GM19240 (cell line): ENCODE results near the gene P2RY12.

Experiments
- DNase-seq: peaks from one replicate; pipeline ENCODE4 v3.0.0; 2011; ENCODE audit warnings: low spot score; ENCODE audit not compliant: insufficient read length

The P2RY12 gene

DNA sequence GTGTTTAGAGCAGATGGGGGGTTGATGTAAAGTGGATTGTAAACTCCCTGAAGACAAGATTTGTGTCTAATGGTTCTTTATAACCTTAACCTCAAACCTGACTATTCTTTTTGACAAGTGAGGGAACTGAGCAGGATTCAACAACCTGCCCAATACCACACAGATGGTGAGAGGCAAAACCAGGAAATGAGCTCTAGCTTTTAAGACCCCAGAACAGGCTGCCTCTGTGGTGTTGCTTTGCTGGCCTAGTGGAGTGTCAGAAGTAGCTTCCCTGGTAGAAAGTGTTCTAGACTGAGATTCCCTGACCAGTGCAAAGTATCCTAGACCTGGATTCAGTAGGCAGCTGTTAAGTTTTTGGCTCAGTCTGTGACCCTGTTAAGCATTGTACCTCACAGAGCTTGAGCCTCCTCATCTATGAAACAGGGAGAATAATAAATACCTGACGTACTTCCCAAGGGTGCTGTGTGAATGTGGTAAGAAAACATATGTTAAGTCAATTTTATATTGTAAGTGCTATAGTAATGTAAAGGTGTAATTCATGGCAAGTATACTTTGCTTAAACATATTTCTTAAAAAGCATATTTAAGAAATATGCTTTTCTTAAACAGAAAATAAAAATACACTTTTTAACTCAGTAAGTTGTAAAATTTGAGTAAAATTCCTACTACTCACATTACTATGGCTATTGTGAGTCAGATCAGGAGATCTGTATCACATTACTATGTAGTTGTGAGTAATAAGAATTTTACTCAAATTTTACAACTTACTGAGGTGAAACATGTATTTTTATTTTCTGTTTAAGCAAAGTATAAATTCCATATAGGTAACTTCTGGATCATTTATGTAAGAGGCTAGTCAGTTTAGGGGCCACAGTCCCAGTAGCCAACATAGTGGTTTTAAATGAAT is 76.7 kb downstream of the P2RY12 start:
- DNase-seq, result no peak

DNA sequence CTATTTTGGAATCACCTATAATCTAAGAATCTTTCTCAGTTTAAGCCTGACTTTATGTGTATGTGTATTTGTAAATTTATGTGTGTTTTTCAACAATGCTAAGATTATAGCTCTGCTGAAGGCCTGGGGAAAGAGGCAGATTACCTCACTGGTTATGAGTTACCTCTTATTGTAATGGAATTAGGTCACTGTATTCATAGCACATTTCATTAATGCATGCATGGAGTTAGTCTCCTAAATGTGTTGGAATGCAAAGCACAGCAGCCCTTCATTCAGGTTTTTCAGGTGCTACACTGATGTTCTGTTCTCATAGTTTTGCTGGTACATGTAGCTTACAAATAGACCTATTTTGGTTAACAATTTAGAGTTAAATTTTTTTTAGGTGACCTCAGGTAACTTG is 77.4 kb downstream of the P2RY12 start:
- DNase-seq, result no peak

DNA sequence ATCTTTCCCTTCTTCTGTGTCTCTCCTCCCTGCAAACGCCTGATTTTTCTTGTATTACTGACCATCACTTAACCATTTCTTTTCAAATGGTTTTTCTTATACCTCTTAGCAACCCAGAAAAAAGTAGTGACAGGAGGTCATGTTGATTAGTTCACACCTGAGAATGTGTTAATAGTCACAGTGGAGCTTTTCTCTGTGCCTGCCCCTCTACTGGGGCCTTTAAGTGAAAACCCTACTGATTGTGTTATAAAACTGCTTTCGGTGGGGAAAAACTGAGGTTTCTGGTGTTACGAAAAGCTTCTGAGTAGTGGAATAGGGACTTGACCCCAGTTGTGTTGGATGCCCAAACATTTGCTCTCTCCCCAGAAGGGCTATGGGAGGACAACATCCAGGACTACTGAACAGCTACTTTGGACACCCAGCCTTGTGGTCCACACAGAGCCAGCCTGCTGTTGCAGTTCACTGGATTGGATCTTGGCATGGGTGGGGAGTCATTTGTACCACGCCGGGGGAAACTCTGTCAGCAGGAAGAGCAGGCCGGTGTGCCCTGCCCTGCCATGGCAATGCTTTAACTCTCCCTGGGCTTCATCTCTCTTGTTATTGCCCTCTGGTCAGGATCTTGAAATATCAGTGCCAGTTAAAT is 78.3 kb downstream of the P2RY12 start:
- no peak for DNase-seq

- DNase-seq, result no peak
Measured at GRCh38 chr3:151305775-151306151, 78.8 kb downstream of the P2RY12 start.

- DNase-seq, result no peak
Measured at GRCh38 chr3:151305060-151305774, 79.3 kb downstream of the P2RY12 start.

GRCh38 chr3:151303751-151304150 is 80.8 kb downstream of the P2RY12 start:
- no peak for DNase-seq

DNA sequence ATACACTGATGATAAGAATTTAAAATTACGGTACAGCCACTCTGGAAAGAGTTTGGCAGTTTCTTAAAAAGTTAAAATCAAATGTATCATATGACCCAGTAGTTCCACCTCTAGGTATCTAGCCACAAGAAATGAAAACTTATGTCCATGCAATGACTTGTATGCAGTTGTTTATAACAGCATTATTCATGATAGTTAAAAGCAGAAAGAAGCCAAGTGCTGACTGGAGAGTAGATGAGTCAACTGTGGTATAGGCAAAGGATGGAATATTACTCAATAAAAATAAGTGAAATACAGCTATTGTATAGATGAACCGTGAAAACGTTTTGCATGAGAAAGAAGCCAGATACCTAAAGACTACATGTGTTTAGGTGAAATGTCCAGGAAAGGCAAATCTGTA is 82.8 kb downstream of the P2RY12 start:
- no peak for DNase-seq

DNA sequence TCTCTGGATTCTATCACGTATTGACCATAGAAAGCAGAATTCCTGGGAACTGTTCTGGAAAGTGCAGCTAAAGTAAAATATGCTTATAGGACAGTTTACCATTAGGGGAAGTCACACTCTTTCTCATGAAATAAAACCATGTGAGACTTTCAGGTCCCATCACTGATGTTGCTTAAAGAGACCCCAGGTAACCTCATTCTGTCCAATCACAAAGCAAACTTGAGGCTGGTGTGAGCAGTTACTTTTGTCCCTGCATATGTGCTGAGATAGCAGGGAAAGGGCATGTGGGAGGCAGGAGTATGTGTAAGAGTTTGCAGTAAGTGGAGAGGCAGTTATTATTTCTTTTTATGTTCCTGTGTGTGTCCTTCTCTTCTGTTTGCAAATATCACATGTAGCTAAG is 84.0 kb downstream of the P2RY12 start:
- no peak for DNase-seq

GRCh38 chr3:151299006-151299405 is 85.5 kb downstream of the P2RY12 start:
- no peak for DNase-seq

DNA sequence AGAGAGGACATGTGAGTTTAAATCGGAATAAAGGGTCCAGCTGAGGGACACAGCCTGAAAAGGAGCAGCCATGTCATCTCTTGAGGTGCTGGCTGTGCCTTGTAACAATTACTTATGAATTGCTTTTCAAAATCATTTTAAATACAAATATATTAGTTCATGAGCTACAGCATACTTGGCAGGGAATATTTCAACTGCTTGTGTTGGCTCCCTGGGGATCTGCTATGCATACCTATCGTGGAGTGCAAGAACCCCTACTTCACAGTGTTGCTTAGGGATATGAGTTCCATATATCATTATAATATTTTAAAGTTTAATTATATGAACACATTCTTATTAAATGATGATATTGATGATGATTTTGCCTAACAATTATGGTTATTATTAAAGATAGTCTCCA is 87.1 kb downstream of the P2RY12 start:
- no peak for DNase-seq

- no peak for DNase-seq
Measured at GRCh38 chr3:151296226-151296625, 88.3 kb downstream of the P2RY12 start.

- DNase-seq, result no peak
Measured at GRCh38 chr3:151293127-151293526, 91.4 kb downstream of the P2RY12 start.

GRCh38 chr3:151290673-151291072 is 93.9 kb downstream of the P2RY12 start:
- DNase-seq, result no peak

- no peak for DNase-seq
Measured at GRCh38 chr3:151289445-151289844, 95.1 kb downstream of the P2RY12 start.
